ENCODE data around the gene TAPBPL.

- TF ChIP-seq EZH2phosphoT487 (conservative IDR thresholded peaks at IDR 0.05; ENCODE audit: low read length) (no peak), CTCF (IDR thresholded peaks at IDR 0.05; ENCODE audit: insufficient read depth, low read length, poor library complexity, severe bottlenecking) (no peak)
Measured at GRCh38 chr12:6450091-6450868, 1.6 kb upstream of the TAPBPL start.

Data from SU-DHL-6 (cell line).